LNCaP clone FGC (cell line): ENCODE data around the gene TRIM38.
"Not testable (repeated sequence)": the region's sequence is repeated elsewhere in the genome, so short reads cannot be mapped to it uniquely, and the experiment has no call there.

Source experiments
- DNase-seq: peaks from one replicate; pipeline ENCODE4 v3.0.0-alpha.2; 2011; ENCODE audit warnings: low read depth
- H3K4me3 ChIP-seq: 2 replicates; pipeline ENCODE4 v1.5.1; 2011; ENCODE audit warnings: mild to moderate bottlenecking, low read depth, low read length, control low read depth
- TF ChIP-seq, protein P1 (sequence below): IDR thresholded peaks from 2 replicates; pipeline ENCODE4 v1.5.1; 2012; ENCODE audit warnings: mild to moderate bottlenecking; ENCODE audit not compliant: control insufficient read depth, insufficient read depth; ENCODE audit errors: extremely low read depth

TRIM38 gene

DNA sequence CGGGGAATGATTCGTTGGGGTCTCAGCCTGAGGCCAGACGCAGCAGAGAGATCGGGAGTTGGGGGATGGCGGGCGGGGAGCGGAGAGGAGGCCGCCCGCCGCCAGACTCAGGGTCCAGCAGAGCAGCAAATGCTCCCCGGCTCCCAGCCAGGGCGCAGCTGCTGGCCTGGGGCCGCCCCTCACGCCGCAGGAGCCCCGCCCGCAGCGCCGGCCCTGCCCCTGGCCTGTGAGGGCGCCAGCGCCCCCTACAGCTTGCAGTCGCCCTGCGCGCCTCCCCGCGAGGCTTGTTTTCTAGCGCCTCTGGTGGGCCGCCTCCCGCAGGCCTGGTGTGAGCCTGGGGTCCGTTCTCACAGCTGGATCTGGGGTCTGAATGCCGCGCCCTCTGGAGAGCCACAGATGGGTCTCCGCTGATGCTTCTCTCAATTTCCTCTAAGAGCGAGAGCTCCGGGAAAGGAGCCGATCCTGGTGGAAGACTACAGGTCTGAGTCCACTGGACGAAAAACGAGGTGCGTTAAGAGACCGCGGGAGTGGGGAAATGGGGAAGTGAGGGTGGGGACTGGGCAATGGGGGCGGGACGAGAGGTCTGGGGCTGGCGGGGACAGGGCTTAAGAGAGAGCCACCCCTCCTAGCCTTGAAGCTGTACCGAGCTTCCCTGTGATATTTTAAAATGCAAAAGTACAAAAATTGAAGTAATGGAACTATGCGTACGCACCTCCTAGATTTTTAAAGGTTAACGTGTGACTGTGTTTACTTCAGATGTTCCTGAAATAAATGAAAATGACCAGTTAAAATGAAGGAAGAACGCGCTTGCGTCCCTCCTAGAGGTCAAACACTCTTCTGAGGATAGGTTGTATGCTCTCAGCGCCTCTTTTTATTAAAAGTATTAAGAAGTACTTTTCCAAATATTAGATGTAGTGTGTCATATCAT lies 30.1 kb downstream of the TRIM38 start:
- no peak for DNase-seq
- H3K4me3 ChIP-seq, result peak overlapping the region; percentile 58
- TF ChIP-seq, protein P1, sequence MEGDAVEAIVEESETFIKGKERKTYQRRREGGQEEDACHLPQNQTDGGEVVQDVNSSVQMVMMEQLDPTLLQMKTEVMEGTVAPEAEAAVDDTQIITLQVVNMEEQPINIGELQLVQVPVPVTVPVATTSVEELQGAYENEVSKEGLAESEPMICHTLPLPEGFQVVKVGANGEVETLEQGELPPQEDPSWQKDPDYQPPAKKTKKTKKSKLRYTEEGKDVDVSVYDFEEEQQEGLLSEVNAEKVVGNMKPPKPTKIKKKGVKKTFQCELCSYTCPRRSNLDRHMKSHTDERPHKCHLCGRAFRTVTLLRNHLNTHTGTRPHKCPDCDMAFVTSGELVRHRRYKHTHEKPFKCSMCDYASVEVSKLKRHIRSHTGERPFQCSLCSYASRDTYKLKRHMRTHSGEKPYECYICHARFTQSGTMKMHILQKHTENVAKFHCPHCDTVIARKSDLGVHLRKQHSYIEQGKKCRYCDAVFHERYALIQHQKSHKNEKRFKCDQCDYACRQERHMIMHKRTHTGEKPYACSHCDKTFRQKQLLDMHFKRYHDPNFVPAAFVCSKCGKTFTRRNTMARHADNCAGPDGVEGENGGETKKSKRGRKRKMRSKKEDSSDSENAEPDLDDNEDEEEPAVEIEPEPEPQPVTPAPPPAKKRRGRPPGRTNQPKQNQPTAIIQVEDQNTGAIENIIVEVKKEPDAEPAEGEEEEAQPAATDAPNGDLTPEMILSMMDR, result peak; percentile 95

DNA sequence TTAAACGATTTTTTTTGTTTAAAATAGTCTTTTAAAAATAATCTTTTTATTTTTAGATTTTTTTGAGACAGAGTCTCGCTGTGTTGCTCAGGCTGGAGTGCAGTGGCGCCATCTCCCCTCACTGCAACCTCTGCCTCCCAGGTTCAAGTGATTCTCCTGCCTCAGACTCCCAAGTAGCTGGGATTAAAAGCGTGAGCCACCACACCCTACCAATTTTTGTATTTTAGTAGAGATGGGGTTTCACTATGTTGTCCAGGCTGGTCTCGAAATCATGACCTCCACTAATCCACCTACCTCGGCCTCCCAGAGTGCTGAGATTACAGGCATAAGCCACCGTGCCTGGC lies 30.7 kb downstream of the TRIM38 start:
- not testable (repeated sequence) for DNase-seq
- peak overlapping the region; percentile 58; the same call in 1 of the 2 replicates for H3K4me3 ChIP-seq

DNA sequence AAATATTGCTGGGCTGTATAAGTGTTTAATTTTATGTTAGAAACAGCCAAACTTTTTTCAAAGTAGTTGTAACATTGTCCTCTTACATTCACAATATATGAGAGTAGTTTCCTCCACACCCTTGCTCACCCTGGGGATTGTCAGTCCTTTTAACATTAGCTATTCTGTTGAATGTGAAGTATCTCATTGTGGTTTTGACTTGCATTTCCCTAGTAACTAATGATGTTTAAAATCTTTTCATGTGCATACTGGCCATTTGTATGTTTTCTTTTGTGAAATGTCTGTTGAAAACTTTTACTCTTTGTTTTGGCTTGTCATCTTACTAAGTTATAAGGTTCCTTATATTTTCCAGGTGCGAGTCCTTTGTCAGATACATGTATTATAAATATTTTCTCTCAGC lies 32.9 kb downstream of the TRIM38 start:
- H3K4me3 ChIP-seq, result no peak overlapping the region
- TF ChIP-seq, protein P1, result no peak
- no peak for DNase-seq

DNA sequence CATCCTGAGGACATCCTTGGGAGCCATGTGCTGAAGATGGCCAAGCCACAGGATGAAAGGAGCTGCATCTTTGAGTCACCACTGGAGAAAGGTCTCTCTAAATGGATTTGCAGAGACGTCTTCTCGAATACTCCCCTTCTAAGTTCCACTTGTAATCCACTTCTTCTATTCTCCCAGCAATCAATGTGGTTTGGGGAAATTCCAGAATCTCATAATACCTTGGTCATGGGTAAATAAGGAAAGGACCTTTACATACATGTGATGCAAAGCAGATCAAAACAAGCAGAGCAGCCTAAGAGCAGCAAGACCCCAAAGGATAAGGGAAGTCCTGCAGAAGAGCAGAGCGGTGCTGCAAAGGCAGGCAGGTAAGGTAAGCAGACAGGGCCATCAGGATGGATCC lies 35.3 kb downstream of the TRIM38 start:
- H3K4me3 ChIP-seq, result no peak overlapping the region
- DNase-seq, result no peak
- TF ChIP-seq, protein P1, result no peak

DNA sequence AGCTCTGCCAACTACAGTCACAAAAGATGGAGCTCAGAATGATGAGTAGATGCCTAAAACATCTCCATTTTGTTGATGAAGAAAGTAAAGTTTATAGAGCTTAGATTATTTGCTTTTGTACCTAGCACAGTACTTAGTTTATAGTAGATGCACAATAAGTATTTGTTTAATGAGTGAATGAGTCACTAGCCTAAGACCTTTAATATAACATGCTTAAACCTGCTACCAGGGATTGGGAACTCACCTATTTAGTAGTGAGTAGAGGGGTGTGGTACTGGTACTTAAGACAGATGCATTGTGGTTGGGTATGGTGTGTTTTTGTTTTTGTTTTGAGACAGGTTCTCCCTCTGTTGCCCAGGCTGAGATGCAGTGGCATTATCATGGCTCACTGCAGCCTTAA lies 35.8 kb downstream of the TRIM38 start:
- TF ChIP-seq, protein P1, result no peak
- no peak for DNase-seq
- no peak overlapping the region for H3K4me3 ChIP-seq

DNA sequence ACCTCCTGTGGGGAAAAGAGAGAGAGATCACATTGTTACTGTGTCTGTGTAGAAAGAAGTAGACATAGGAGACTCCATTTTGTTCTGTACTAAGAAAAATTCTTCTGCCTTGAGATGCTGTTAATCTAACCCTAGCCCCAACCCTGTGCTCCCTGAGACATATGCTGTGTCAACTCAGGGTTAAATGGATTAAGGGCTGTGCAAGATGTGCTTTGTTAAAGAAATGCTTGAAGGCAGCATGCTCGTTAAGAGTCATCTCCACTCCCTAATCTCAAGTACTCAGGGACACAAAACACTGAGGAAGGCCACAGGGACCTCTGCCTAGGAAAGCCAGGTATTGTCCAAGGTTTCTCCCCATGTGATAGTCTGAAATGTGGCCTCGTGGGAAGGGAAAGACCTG lies 36.6 kb downstream of the TRIM38 start:
- not testable (repeated sequence) for H3K4me3 ChIP-seq, DNase-seq

DNA sequence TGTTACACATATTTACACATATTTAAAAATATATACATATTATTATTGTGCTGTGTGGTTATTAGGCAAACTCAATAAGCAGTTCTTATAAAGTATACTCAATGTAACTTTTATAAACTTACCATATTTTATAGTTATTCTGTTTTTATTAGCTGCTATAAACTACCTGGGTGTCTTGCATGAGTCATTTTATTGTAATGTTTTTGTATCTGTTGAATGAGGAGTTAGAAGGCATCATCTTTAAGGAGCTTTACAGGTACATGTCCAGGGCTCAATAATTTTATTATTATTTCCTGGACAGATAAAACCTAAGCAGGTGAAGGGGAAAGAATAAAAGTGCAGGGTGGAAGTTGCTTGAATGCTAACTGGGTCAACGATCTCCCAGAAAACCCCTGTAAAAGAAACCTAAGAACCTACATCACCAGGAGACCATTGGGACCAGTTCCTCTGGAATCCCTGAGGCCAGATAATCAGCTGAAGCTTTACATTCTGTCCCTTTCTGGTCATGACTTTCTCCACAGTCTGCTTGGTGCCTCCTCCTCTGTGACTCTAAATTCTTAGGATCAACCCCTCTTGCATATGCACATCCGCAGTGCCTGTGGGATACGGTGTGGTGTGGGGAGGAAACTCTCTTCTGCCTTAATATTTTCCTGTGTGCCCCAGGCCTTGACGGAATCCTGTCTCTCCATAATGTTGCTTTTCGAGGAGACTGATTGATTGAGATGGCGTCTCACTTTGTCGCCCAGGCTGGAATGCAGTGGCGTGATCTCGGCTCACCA lies 38.0 kb downstream of the TRIM38 start:
- no peak for DNase-seq
- H3K4me3 ChIP-seq, result no peak overlapping the region

More for the DNA sequence above, 38.0 kb downstream of the TRIM38 start:
- TF ChIP-seq, protein P1, result no peak
